NCI-H748 treated with DMSO at 0.1 percent for 48 hours (cell line): ENCODE measurements around the gene FPGS.
"Not testable (repeated sequence)": the region's sequence is repeated elsewhere in the genome, so short reads cannot be mapped to it uniquely, and the experiment has no call there.

ENCODE experiments used
- DNase-seq: peaks from one replicate; lab custom pipeline; 2025; lab: John Stamatoyannopoulos, UW

The FPGS gene, protein sequence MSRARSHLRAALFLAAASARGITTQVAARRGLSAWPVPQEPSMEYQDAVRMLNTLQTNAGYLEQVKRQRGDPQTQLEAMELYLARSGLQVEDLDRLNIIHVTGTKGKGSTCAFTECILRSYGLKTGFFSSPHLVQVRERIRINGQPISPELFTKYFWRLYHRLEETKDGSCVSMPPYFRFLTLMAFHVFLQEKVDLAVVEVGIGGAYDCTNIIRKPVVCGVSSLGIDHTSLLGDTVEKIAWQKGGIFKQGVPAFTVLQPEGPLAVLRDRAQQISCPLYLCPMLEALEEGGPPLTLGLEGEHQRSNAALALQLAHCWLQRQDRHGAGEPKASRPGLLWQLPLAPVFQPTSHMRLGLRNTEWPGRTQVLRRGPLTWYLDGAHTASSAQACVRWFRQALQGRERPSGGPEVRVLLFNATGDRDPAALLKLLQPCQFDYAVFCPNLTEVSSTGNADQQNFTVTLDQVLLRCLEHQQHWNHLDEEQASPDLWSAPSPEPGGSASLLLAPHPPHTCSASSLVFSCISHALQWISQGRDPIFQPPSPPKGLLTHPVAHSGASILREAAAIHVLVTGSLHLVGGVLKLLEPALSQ

DNA sequence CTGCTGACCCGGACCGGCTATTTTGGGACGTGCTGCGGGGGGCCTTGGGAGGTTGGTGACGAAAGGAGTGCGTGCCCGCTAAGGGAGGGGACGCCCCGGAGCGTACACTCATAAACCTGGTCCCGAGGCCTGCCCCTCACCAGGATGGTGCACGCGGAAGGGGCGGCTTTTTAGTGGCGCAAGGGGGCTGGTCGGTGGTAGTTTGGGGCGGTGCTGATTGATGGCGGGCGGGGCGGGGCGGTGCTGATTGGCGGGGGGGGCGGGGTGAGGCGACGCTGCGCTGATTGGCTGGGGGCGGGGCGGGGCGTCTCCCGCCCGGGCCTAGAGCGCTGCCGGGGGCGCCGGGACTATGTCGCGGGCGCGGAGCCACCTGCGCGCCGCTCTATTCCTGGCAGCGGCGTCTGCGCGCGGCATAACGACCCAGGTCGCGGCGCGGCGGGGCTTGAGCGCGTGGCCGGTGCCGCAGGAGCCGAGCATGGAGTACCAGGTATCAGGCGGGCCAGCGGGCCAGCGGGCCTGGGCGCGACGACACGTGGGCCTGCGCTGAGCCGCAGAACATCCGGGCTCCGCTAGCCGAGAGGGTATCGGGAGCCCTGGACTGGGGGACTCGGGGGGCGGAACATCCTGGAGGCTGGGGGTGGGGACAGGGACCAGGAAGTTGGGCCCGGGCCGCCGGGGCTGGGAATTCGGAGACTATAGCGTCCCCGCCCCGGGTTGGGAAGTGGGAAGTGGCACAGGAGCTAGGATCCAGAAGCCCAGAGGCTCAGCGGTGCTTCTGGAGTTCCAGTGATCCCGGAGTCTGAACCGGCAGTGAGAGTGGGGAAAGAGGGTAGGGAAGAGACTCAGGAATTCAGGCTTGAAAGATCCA lies at the start of gene FPGS:
Gene FPGS, plus strand, starts transcription at position 307 of the 868 bp plus-strand sequence. Its CDS starts 43 bp downstream, at position 350.
- DNase-seq, result peak; percentile 77

GRCh38 chr9:127753148-127753547 lies 49.5 kb upstream of the FPGS start:
- DNase-seq, result no peak

- DNase-seq, result no peak
Observed at GRCh38 chr9:127753622-127754021, 49.1 kb upstream of the FPGS start.

GRCh38 chr9:127754099-127755060 lies 48.3 kb upstream of the FPGS start:
- DNase-seq, result no peak

- DNase-seq, result peak; percentile 15
Observed at GRCh38 chr9:127755061-127756060, 47.3 kb upstream of the FPGS start.

DNA sequence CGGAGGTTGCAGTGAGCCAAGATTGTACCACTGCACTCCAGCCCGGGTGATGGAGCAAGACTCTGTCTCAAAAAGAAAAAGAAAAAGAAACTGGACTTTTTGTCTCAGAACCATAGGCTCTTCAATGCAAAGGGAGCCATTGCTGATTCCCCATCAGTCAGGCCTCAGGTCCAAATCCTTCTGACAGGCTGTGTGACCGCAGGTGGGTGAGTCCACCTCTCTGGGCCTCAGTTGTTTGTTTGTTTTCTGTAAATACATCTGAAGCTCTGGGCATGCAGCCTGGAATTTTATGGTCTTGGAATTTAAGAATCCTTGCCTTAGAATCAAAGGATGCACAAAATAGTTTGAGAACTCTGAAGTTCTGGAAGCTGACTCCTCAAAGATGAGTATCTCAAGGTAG lies 46.4 kb upstream of the FPGS start:
- no peak for DNase-seq

DNA sequence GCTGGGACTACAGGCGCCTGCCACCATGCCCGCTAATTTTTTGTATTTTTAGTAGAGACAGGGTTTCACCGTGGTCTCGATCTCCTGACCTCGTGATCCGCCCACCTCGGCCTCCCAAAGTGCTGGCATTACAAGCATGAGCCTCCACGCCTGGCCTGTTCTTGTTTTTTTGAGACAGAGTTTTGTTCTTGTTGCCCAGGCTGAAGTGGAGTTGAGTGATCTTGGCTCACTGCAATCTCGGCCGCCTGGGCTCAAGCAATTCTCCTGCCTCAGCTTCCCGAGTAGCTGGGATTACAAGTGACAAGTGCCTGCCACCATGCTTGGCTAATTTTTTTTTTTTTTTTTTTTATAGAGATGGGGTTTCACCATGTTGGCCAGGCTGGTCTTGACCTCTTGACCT lies 45.9 kb upstream of the FPGS start:
- not testable (repeated sequence) for DNase-seq

DNA sequence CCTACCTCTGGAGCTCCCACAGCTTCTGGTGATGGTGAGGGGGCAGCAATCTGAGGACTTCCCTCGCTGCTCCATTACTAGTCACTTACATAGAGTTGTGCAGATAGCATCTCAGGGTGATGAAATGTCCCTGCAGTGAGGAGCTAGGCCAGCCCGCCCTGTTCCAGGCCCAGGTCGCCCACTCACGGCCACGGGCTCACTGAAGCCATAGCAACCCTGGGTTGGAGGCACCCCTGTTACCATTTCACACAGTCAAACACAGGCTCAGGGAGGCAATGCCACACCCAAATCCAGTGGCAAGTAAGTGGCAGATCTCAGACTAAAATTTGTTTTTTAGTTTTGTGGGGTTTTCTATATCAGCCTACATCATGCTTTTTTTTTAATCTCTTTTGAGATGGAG lies 43.8 kb upstream of the FPGS start:
- no peak for DNase-seq

DNA sequence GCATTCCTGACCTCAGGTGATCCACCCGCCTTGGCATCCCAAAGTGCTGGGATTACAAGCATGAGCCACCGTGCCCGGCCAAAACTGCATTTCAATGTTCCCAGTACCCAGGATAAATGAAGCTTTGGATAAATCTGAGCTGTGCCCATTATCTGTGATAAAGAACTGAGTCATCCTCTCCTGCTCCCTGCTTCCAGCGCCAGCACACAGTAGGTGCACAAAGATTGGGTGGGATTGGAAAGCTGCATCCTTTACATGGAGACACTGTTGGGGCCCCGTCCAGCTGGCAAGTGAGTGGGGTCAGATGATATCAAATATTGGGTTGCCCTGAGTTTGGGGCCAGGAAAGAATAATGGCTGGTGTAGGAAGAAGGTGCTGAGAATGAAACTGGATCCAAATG lies 41.6 kb upstream of the FPGS start:
- no peak for DNase-seq

GRCh38 chr9:127761491-127761956 lies 41.2 kb upstream of the FPGS start:
- no peak for DNase-seq

DNA sequence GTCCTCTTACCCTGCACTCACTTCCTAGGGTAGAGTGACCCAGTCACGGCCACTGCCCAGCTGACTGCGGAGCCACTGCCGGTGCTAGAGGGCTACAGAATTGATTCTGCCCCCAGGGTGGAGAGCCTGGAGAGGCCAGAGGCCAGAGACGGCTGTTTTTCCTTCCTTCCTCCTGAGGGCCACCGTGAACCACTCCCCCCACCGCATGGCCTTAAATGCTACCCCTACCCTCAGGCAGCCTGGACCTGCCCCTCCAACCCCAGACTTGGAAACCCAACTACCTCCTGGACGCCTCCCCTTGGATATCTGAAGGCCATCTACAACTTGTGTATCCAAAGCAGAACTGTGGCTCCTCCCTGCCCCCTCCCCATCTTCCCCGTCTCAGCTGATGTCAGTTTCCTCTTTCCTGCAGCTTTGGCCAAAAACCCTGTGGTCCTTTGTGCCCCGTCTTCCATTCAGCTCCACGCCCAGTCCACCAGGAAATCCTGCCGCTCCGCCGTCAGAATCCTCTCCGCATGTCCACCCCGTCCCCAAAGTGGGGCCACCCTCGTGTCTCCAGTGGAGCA lies 40.5 kb upstream of the FPGS start:
- no peak for DNase-seq

DNA sequence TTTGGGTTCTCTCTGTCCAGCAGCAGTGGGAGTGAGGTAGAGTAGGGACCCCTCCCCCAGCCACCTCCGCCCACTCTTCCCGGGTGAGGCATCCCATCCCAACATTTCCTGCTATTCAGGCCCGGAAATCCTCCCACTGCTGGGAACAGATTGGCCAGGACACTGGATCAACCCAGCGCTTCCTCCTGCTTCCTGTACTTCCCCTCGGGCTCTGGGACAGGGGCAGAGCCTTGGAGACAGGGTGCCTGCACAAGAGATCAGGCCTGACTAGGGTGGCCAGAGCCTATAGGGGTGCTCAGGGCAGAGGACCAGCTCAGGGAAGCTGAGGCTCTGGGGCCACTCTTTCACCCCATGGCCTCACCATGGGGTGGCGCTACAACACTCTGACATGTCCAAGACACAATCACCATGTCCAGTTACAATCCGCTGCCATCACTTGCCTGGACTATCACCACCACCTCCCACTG lies 38.7 kb upstream of the FPGS start:
- no peak for DNase-seq

DNA sequence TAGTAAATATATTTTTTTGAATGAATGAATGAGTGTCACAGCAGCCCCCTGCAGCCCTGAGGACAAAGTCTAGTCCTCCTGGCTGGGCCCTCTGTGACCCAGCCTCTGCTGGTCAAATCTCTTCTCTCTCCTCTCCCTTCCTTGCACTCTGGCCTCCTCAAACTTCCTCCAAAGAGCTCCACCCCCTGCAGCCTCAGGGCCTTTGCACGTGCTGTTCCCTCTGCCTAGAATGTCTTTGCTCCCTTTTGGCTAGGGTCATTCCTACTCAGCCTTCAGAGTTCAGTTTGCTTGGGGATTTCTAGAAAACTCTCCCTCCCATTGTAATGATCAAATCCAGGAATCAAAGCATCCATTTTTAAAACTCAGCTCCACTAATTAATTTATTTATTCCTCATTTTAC lies 37.3 kb upstream of the FPGS start:
- DNase-seq, result no peak

DNA sequence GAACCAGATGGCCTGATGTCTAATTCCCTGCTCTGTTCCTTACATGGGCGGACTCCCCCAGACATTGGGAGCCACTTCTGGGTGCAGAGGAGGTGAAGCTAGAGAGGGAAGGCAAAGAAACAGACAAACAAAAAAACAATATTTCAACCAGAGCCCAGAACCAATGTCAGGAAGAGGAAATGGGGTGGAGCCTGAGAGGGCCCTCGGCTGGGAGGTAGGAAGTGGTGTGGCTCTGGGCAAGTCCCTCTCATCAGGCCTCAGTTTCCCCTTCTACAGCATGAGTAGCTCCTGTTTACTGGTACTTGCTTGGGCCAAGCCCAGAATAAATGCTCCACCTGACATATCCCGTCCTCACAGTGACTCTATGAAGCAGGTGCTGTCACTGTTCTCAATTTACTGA lies 35.3 kb upstream of the FPGS start:
- DNase-seq, result no peak

DNA sequence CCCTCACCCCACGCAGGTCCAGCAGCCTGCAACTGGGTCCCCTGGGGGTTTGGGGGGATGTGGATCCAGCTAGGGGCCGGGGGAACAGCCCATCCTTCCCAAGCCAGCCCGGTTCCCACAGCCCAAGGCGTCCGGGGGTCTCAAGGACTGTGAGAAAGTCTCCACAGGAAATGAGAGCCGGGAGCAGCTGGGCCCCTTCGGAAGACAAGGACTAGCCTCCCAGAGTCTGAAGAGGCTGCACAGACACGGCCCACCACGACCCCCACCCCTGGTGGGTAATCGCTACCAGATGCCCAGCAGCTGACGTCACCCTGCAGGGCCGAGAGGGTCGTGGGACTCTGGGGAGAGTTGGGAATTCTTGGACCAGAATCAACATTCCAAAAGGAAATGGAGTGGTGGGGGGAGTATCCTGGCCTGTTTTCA lies 34.8 kb upstream of the FPGS start:
- no peak for DNase-seq

- no peak for DNase-seq
Observed at GRCh38 chr9:127768698-127769097, 34.0 kb upstream of the FPGS start.

- no peak for DNase-seq
Observed at GRCh38 chr9:127769101-127769500, 33.6 kb upstream of the FPGS start.

GRCh38 chr9:127769929-127770582 lies 32.6 kb upstream of the FPGS start:
- DNase-seq, result no peak

DNA sequence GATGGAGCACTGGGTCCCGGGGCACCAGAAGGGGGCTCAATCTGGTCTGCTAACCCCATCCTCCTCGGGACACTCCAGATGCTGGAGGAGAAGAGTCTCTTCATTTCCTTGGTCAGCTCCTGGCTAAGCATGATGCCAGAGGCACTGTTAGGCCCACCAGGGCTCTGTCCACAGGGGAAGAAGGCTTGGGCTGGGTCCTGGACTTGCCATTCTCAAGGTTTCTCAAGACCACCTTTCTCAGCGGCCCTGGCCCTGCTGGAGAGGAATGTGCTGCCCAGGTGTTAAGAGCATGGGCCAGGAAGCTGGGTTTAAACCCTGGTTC lies 32.1 kb upstream of the FPGS start:
- no peak for DNase-seq
